ENCODE data around the gene CBS.
"Not testable (repeated sequence)": the region's sequence is repeated elsewhere in the genome, so short reads cannot be mapped to it uniquely, and the experiment has no call there.

CBS gene

GRCh38 chr21:43076023-43076637 is 495 bp upstream of the CBS start:
- H3K9ac ChIP-seq (ENCODE audit: low read depth, low read length); H3K9me3 ChIP-seq (ENCODE audit: insufficient read depth, low read length, severe bottlenecking); ATAC-seq (ENCODE audit: insufficient read depth, low read depth): not testable (repeated sequence)

GRCh38 chr21:43074401-43075169 is 1.1 kb downstream of the CBS start:
- H3K4me2 ChIP-seq (ENCODE audit: insufficient read depth, low read length); H3K9me3 ChIP-seq (ENCODE audit: insufficient read depth, low read length, severe bottlenecking); H3K79me2 ChIP-seq (ENCODE audit: insufficient read depth, low read length); H3K27ac ChIP-seq (ENCODE audit: low read length); H2AFZ ChIP-seq (ENCODE audit: low read depth, low read length); DNase-seq; H4K20me1 ChIP-seq (ENCODE audit: insufficient read depth, low read length); H3K36me3 ChIP-seq (ENCODE audit: insufficient read depth, low read length); H3K27me3 ChIP-seq (ENCODE audit: insufficient read depth, low read length, poor library complexity); H3K9ac ChIP-seq (ENCODE audit: low read depth, low read length); ATAC-seq (ENCODE audit: insufficient read depth, low read depth); H3K4me3 ChIP-seq (ENCODE audit: low read depth in 1 of 2, low read length in 2 of 2); H3K4me1 ChIP-seq (ENCODE audit: insufficient read depth, low read length): not testable (repeated sequence)

More at GRCh38 chr21:43076023-43076637, 495 bp upstream of the CBS start:
- not testable (repeated sequence) for H3K79me2 ChIP-seq (ENCODE audit: insufficient read depth, low read length); H3K4me2 ChIP-seq (ENCODE audit: insufficient read depth, low read length); H2AFZ ChIP-seq (ENCODE audit: low read depth, low read length); H4K20me1 ChIP-seq (ENCODE audit: insufficient read depth, low read length); H3K27me3 ChIP-seq (ENCODE audit: insufficient read depth, low read length, poor library complexity); DNase-seq; H3K27ac ChIP-seq (ENCODE audit: low read length); H3K36me3 ChIP-seq (ENCODE audit: insufficient read depth, low read length); H3K4me3 ChIP-seq (ENCODE audit: low read depth in 1 of 2, low read length in 2 of 2); H3K4me1 ChIP-seq (ENCODE audit: insufficient read depth, low read length)

GRCh38 chr21:43072742-43073141 is 2.9 kb downstream of the CBS start:
- H3K27me3 ChIP-seq (ENCODE audit: insufficient read depth, low read length, poor library complexity); H3K9ac ChIP-seq (ENCODE audit: low read depth, low read length); H4K20me1 ChIP-seq (ENCODE audit: insufficient read depth, low read length); H3K27ac ChIP-seq (ENCODE audit: low read length); H3K36me3 ChIP-seq (ENCODE audit: insufficient read depth, low read length); DNase-seq; H3K79me2 ChIP-seq (ENCODE audit: insufficient read depth, low read length); ATAC-seq (ENCODE audit: insufficient read depth, low read depth); H3K9me3 ChIP-seq (ENCODE audit: insufficient read depth, low read length, severe bottlenecking); H3K4me3 ChIP-seq (ENCODE audit: low read depth in 1 of 2, low read length in 2 of 2); H3K4me2 ChIP-seq (ENCODE audit: insufficient read depth, low read length); H2AFZ ChIP-seq (ENCODE audit: low read depth, low read length); H3K4me1 ChIP-seq (ENCODE audit: insufficient read depth, low read length): not testable (repeated sequence)

- ATAC-seq (ENCODE audit: insufficient read depth, low read depth); H3K9me3 ChIP-seq (ENCODE audit: insufficient read depth, low read length, severe bottlenecking); H4K20me1 ChIP-seq (ENCODE audit: insufficient read depth, low read length); H3K27me3 ChIP-seq (ENCODE audit: insufficient read depth, low read length, poor library complexity); H3K36me3 ChIP-seq (ENCODE audit: insufficient read depth, low read length); H3K4me1 ChIP-seq (ENCODE audit: insufficient read depth, low read length); H3K9ac ChIP-seq (ENCODE audit: low read depth, low read length); H3K27ac ChIP-seq (ENCODE audit: low read length); DNase-seq; H3K4me2 ChIP-seq (ENCODE audit: insufficient read depth, low read length); H3K4me3 ChIP-seq (ENCODE audit: low read depth in 1 of 2, low read length in 2 of 2); H3K79me2 ChIP-seq (ENCODE audit: insufficient read depth, low read length); H2AFZ ChIP-seq (ENCODE audit: low read depth, low read length): not testable (repeated sequence)
Measured at GRCh38 chr21:43069682-43070081, 6.0 kb downstream of the CBS start.

GRCh38 chr21:43068065-43068464 is 7.6 kb downstream of the CBS start:
- not testable (repeated sequence) for H4K20me1 ChIP-seq (ENCODE audit: insufficient read depth, low read length); H3K36me3 ChIP-seq (ENCODE audit: insufficient read depth, low read length); H3K9ac ChIP-seq (ENCODE audit: low read depth, low read length); H2AFZ ChIP-seq (ENCODE audit: low read depth, low read length); H3K4me3 ChIP-seq (ENCODE audit: low read depth in 1 of 2, low read length in 2 of 2); H3K4me2 ChIP-seq (ENCODE audit: insufficient read depth, low read length); ATAC-seq (ENCODE audit: insufficient read depth, low read depth); H3K9me3 ChIP-seq (ENCODE audit: insufficient read depth, low read length, severe bottlenecking); H3K27ac ChIP-seq (ENCODE audit: low read length); DNase-seq; H3K27me3 ChIP-seq (ENCODE audit: insufficient read depth, low read length, poor library complexity); H3K4me1 ChIP-seq (ENCODE audit: insufficient read depth, low read length); H3K79me2 ChIP-seq (ENCODE audit: insufficient read depth, low read length)

- H3K27me3 ChIP-seq (ENCODE audit: insufficient read depth, low read length, poor library complexity); H4K20me1 ChIP-seq (ENCODE audit: insufficient read depth, low read length); H3K79me2 ChIP-seq (ENCODE audit: insufficient read depth, low read length); H3K9me3 ChIP-seq (ENCODE audit: insufficient read depth, low read length, severe bottlenecking); H3K4me3 ChIP-seq (ENCODE audit: low read depth in 1 of 2, low read length in 2 of 2); H2AFZ ChIP-seq (ENCODE audit: low read depth, low read length); ATAC-seq (ENCODE audit: insufficient read depth, low read depth); H3K36me3 ChIP-seq (ENCODE audit: insufficient read depth, low read length); H3K4me1 ChIP-seq (ENCODE audit: insufficient read depth, low read length); H3K4me2 ChIP-seq (ENCODE audit: insufficient read depth, low read length); H3K9ac ChIP-seq (ENCODE audit: low read depth, low read length); H3K27ac ChIP-seq (ENCODE audit: low read length); DNase-seq: not testable (repeated sequence)
Measured at GRCh38 chr21:43066690-43067089, 8.9 kb downstream of the CBS start.

- not testable (repeated sequence) for H3K36me3 ChIP-seq (ENCODE audit: insufficient read depth, low read length); H3K27ac ChIP-seq (ENCODE audit: low read length); ATAC-seq (ENCODE audit: insufficient read depth, low read depth); H2AFZ ChIP-seq (ENCODE audit: low read depth, low read length); H3K4me2 ChIP-seq (ENCODE audit: insufficient read depth, low read length); DNase-seq; H3K27me3 ChIP-seq (ENCODE audit: insufficient read depth, low read length, poor library complexity); H4K20me1 ChIP-seq (ENCODE audit: insufficient read depth, low read length); H3K9ac ChIP-seq (ENCODE audit: low read depth, low read length); H3K9me3 ChIP-seq (ENCODE audit: insufficient read depth, low read length, severe bottlenecking); H3K79me2 ChIP-seq (ENCODE audit: insufficient read depth, low read length); H3K4me1 ChIP-seq (ENCODE audit: insufficient read depth, low read length); H3K4me3 ChIP-seq (ENCODE audit: low read depth in 1 of 2, low read length in 2 of 2)
Measured at GRCh38 chr21:43065991-43066390, 9.6 kb downstream of the CBS start.

- H3K79me2 ChIP-seq (ENCODE audit: insufficient read depth, low read length); H3K27me3 ChIP-seq (ENCODE audit: insufficient read depth, low read length, poor library complexity); H3K9me3 ChIP-seq (ENCODE audit: insufficient read depth, low read length, severe bottlenecking); H3K4me2 ChIP-seq (ENCODE audit: insufficient read depth, low read length); H3K4me1 ChIP-seq (ENCODE audit: insufficient read depth, low read length); H3K27ac ChIP-seq (ENCODE audit: low read length); ATAC-seq (ENCODE audit: insufficient read depth, low read depth); H2AFZ ChIP-seq (ENCODE audit: low read depth, low read length); H4K20me1 ChIP-seq (ENCODE audit: insufficient read depth, low read length); H3K4me3 ChIP-seq (ENCODE audit: low read depth in 1 of 2, low read length in 2 of 2); H3K36me3 ChIP-seq (ENCODE audit: insufficient read depth, low read length); H3K9ac ChIP-seq (ENCODE audit: low read depth, low read length); DNase-seq: not testable (repeated sequence)
Measured at GRCh38 chr21:43064265-43064917, 11.2 kb downstream of the CBS start.
